Effector CD8-positive, alpha-beta T cell (primary cell): ENCODE results near the gene FAM83D.
"Not testable (repeated sequence)": the region's sequence is repeated elsewhere in the genome, so short reads cannot be mapped to it uniquely, and the experiment has no call there.

Experiments used
- DNase-seq: peaks from one replicate; lab custom pipeline; 2025; lab: John Stamatoyannopoulos, UW

Gene FAM83D

GRCh38 chr20:38962928-38963401, 36.7 kb downstream of the FAM83D start:
- DNase-seq, result no peak

- no peak for DNase-seq
Observed at GRCh38 chr20:38963745-38964144, 37.5 kb downstream of the FAM83D start.

GRCh38 chr20:38965264-38965663, 39.0 kb downstream of the FAM83D start:
- no peak for DNase-seq

GRCh38 chr20:38968090-38968489, 41.9 kb downstream of the FAM83D start:
- DNase-seq, result no peak

- DNase-seq, result no peak
Observed at GRCh38 chr20:38969708-38970107, 43.5 kb downstream of the FAM83D start.

- DNase-seq, result no peak
Observed at GRCh38 chr20:38970302-38970701, 44.1 kb downstream of the FAM83D start.

- no peak for DNase-seq
Observed at GRCh38 chr20:38973107-38973506, 46.9 kb downstream of the FAM83D start.

GRCh38 chr20:38973645-38974044, 47.4 kb downstream of the FAM83D start:
- no peak for DNase-seq

GRCh38 chr20:38975539-38976120, 49.4 kb downstream of the FAM83D start:
- DNase-seq, result no peak

- DNase-seq, result no peak
Observed at GRCh38 chr20:38979434-38979833, 53.2 kb downstream of the FAM83D start.

GRCh38 chr20:38979842-38980241, 53.6 kb downstream of the FAM83D start:
- no peak for DNase-seq

GRCh38 chr20:38982291-38982690, 56.1 kb downstream of the FAM83D start:
- no peak for DNase-seq

- no peak for DNase-seq
Observed at GRCh38 chr20:38985060-38985459, 58.8 kb downstream of the FAM83D start.

- DNase-seq, result no peak
Observed at GRCh38 chr20:38985603-38986170, 59.5 kb downstream of the FAM83D start.

- DNase-seq, result no peak
Observed at GRCh38 chr20:38986663-38987062, 60.4 kb downstream of the FAM83D start.

GRCh38 chr20:38987777-38988176, 61.6 kb downstream of the FAM83D start:
- no peak for DNase-seq

GRCh38 chr20:38990728-38991127, 64.5 kb downstream of the FAM83D start:
- DNase-seq, result no peak

GRCh38 chr20:38991814-38992704, 65.8 kb downstream of the FAM83D start:
- no peak for DNase-seq

GRCh38 chr20:38995536-38996044, 69.4 kb downstream of the FAM83D start:
- DNase-seq, result no peak

GRCh38 chr20:38996866-38997265, 70.6 kb downstream of the FAM83D start:
- DNase-seq, result not testable (repeated sequence)

GRCh38 chr20:38997622-38998021, 71.4 kb downstream of the FAM83D start:
- no peak for DNase-seq

- DNase-seq, result no peak
Observed at GRCh38 chr20:38999217-38999616, 73.0 kb downstream of the FAM83D start.
